ENCODE measurements around the gene DIS3L2.

GRCh38 chr2:232097260-232097659 is 135.7 kb downstream of the DIS3L2 start:
- TF ChIP-seq POLR2A (IDR thresholded peaks at IDR 0.05) = no peak
- TF ChIP-seq CTCF (IDR thresholded peaks at IDR 0.05) = no peak

Data from uterus (tissue), 2 donors.